Keratinocyte (primary cell): ENCODE results near the gene GPR26. TPM values are rescaled to one million over a fixed set of nuclear protein-coding genes. Genes with fewer than 3 reads are reported as not detected.

Experiments used
- DNase-seq: peaks from one replicate; pipeline ENCODE4 v3.0.0-alpha.2; 2011; ENCODE audit warnings: low read depth, missing footprints, low spot score
- FAIRE-seq: peaks from 2 replicates; lab custom pipeline; 2011; peaks lifted over from hg19 to GRCh38; lab: Jason Lieb, UNC
- H2AFZ ChIP-seq: 2 replicates; pipeline ENCODE4 v1.6.0; 2012; ENCODE audit warnings: low read length, control low read depth, inconsistent platforms; ENCODE audit not compliant: control insufficient read depth
- H3K27ac ChIP-seq: 2 replicates; pipeline ENCODE4 v1.5.1; 2011; ENCODE audit warnings: low read length; ENCODE audit not compliant: control insufficient read depth, insufficient read depth
- H3K27me3 ChIP-seq: 3 replicates; pipeline ENCODE4 v1.6.0; 2011; ENCODE audit warnings: low read length; ENCODE audit not compliant: control insufficient read depth, insufficient read depth; ENCODE audit errors: extremely low read depth
- H3K36me3 ChIP-seq, 2 experiments: 2 replicates in 1 of 2; 3 replicates in 1 of 2; pipeline ENCODE4 v1.5.1; 2011; ENCODE audit warnings: low read length in 2 of 2, mild to moderate bottlenecking in 1 of 2; ENCODE audit not compliant: control insufficient read depth in 2 of 2, insufficient read depth in 2 of 2; ENCODE audit errors: extremely low read depth in 1 of 2
- H3K4me1 ChIP-seq: 3 replicates; pipeline ENCODE4 v1.5.1; 2011; ENCODE audit warnings: low read length; ENCODE audit not compliant: control insufficient read depth, insufficient read depth; ENCODE audit errors: extremely low read depth
- H3K4me2 ChIP-seq: 3 replicates; pipeline ENCODE4 v1.6.0; 2011; ENCODE audit warnings: low read depth, low read length; ENCODE audit not compliant: control insufficient read depth, insufficient read depth; ENCODE audit errors: extremely low read depth
- H3K4me3 ChIP-seq, 3 experiments: fragments of 200-600 bp in 1 of 3; sonication (generic) in 1 of 3; 2 replicates in 2 of 3; 3 replicates in 1 of 3; pipeline ENCODE4 v1.5.1; 2011 to 2016; ENCODE audit warnings: low read length in 3 of 3, mild to moderate bottlenecking in 3 of 3, control low read depth in 2 of 3, inconsistent platforms in 1 of 3, low read depth in 1 of 3, mixed read lengths in 1 of 3, mixed run types in 1 of 3, moderate library complexity in 1 of 3; ENCODE audit not compliant: control insufficient read depth in 2 of 3, insufficient read depth in 2 of 3; ENCODE audit errors: extremely low read depth in 1 of 3
- H3K79me2 ChIP-seq: 2 replicates; pipeline ENCODE4 v1.6.0; 2012; ENCODE audit warnings: low read length; ENCODE audit not compliant: control insufficient read depth, insufficient read depth
- H3K9ac ChIP-seq: 3 replicates; pipeline ENCODE4 v1.6.0; 2011; ENCODE audit warnings: low read length; ENCODE audit not compliant: control insufficient read depth, insufficient read depth; ENCODE audit errors: extremely low read depth
- H3K9me1 ChIP-seq: 3 replicates; pipeline ENCODE4 v1.6.0; 2011; ENCODE audit warnings: low read length; ENCODE audit not compliant: control insufficient read depth, insufficient read depth; ENCODE audit errors: extremely low read depth
- H3K9me3 ChIP-seq: 2 replicates; pipeline ENCODE4 v1.5.1; 2012; ENCODE audit warnings: low read depth, low read length; ENCODE audit not compliant: control insufficient read depth
- H4K20me1 ChIP-seq: 3 replicates; pipeline ENCODE4 v1.6.0; 2011; ENCODE audit warnings: low read length; ENCODE audit not compliant: control insufficient read depth, insufficient read depth; ENCODE audit errors: extremely low read depth
- CTCF ChIP-seq, 3 experiments: IDR thresholded peaks in 1 of 3; conservative IDR thresholded peaks in 1 of 3; optimal IDR thresholded peaks in 1 of 3; 2 replicates in 2 of 3; 3 replicates in 1 of 3; pipeline versions ENCODE3 to v1.5.1; 2011; ENCODE audit warnings: low read length in 3 of 3, mild to moderate bottlenecking in 3 of 3, moderate library complexity in 2 of 3, control low read depth in 1 of 3, inconsistent platforms in 1 of 3; ENCODE audit not compliant: insufficient read depth in 2 of 3; ENCODE audit errors: extremely low read depth in 1 of 3
- EZH2 ChIP-seq: IDR thresholded peaks from one replicate; pipeline ENCODE4 v1.6.1; 2012; ENCODE audit warnings: inconsistent platforms, mild to moderate bottlenecking, low read length, moderate library complexity
- dilution Hi-C: fragments of 300-500 bp; cut with MboI; formaldehyde crosslinking; loops from one replicate; pipeline ENCODE4 v1.7.0; 2020; ENCODE audit warnings: low sequenced_read_pairs; ENCODE audit not compliant: extremely low pct_ligation_motif_present
- polyA plus RNA-seq, 5 experiments: library from polyadenylated mRNA; depleted of rRNA in 3 of 5; stranded (reverse) in 3 of 5; stranded (forward) in 1 of 5; unstranded in 1 of 5; fragments of >200 nt; gene quantifications; 1 replicate in 1 of 5; 2 replicates in 3 of 5; 3 replicates in 1 of 5; pipeline versions ENCODE4 v1.2.1 to v1.2.3, GENCODE V29; 2011 to 2012; ENCODE audit warnings: missing spikeins in 2 of 5, low read depth in 1 of 5, low replicate concordance in 1 of 5

The GPR26 gene
- polyA plus RNA-seq, 1 donor (not counting 4 experiments of a cell fraction or from before 2014, with no cell fraction given) = not detected

- Histone ChIP-seq H3K36me3 (no peaks in the 10 kb centered on the region), H3K4me2 (no peak overlapping the region), H3K9ac (no peak overlapping the region), H3K27me3 (no peaks in the 10 kb centered on the region), H3K9me1 (no peaks in the 10 kb centered on the region), H3K27ac (no peak overlapping the region), H3K79me2 (no peaks in the 10 kb centered on the region), H3K4me3 (no peak overlapping the region), H4K20me1 (no peaks in the 10 kb centered on the region), H2AFZ (no peak overlapping the region), H3K9me3 (no peaks in the 10 kb centered on the region), H3K4me1 (no peaks in the 10 kb centered on the region)
- dilution Hi-C loops = no loop called here
- TF ChIP-seq CTCF (optimal IDR thresholded peaks at IDR 0.05 in 1 of 3, IDR thresholded peaks at IDR 0.05 in 1 of 3, conservative IDR thresholded peaks at IDR 0.05 in 1 of 3; ENCODE audit: extremely low read depth in 1 of 3, insufficient read depth in 2 of 3, low read length in 3 of 3) (no peak), EZH2 (no peak)
- FAIRE-seq (no peak), DNase-seq (no peak)
Measured at GRCh38 chr10:123704076-123704475, 37.9 kb downstream of the GPR26 start.

- TF ChIP-seq CTCF (optimal IDR thresholded peaks at IDR 0.05 in 1 of 3, IDR thresholded peaks at IDR 0.05 in 1 of 3, conservative IDR thresholded peaks at IDR 0.05 in 1 of 3; ENCODE audit: extremely low read depth in 1 of 3, insufficient read depth in 2 of 3, low read length in 3 of 3) (no peak), EZH2 (no peak)
- Histone ChIP-seq H3K4me2 (no peak overlapping the region), H3K27ac (no peak overlapping the region), H3K4me1 (no peaks in the 10 kb centered on the region), H3K9me3 (no peaks in the 10 kb centered on the region), H3K79me2 (no peaks in the 10 kb centered on the region), H3K27me3 (no peaks in the 10 kb centered on the region), H3K4me3 (no peak overlapping the region), H3K9ac (no peak overlapping the region), H3K36me3 (no peaks in the 10 kb centered on the region), H2AFZ (no peak overlapping the region), H3K9me1 (no peaks in the 10 kb centered on the region), H4K20me1 (no peaks in the 10 kb centered on the region)
- FAIRE-seq (no peak), DNase-seq (no peak)
- dilution Hi-C loops = no loop called here
Measured at GRCh38 chr10:123704812-123705211, 38.7 kb downstream of the GPR26 start.
